SK-N-SH treated with all-trans-retinoic acid at 6 μM for 48 hours (cell line): Measurements from ENCODE around the gene KIF24.

ENCODE experiments used
- BACH2 ChIP-seq: fragments of 250-450 bp; sonication (Bioruptor Pico); IDR thresholded peaks from 2 replicates; pipeline ENCODE4 v1.9.0; 2021; ENCODE audit warnings: mild to moderate bottlenecking, borderline replicate concordance
- SNAI2 ChIP-seq: fragments of 250-450 bp; sonication (Bioruptor Pico); IDR thresholded peaks from 2 replicates; pipeline ENCODE4 v1.5.0; 2020; ENCODE audit warnings: mild to moderate bottlenecking, moderate library complexity
- TOX ChIP-seq: fragments of 250-450 bp; sonication (Bioruptor Pico); IDR thresholded peaks from 2 replicates; pipeline ENCODE4 v1.8.0; 2021; ENCODE audit warnings: mild to moderate bottlenecking, moderate library complexity, borderline replicate concordance
- ZC3H10 ChIP-seq: fragments of 250-450 bp; sonication (Bioruptor Pico); IDR thresholded peaks from 2 replicates; pipeline ENCODE4 v1.5.1; 2021; ENCODE audit warnings: mild to moderate bottlenecking, moderate library complexity
- ZFP3 ChIP-seq: fragments of 250-450 bp; sonication (Bioruptor Pico); IDR thresholded peaks from 2 replicates; pipeline ENCODE4 v1.5.0; 2020; ENCODE audit warnings: mild to moderate bottlenecking, moderate library complexity
- TF ChIP-seq, protein P1 (sequence below): fragments of 250-450 bp; sonication (Bioruptor Pico); IDR thresholded peaks from 2 replicates; pipeline ENCODE4 v1.8.0; 2021; ENCODE audit warnings: low read depth, mild to moderate bottlenecking, moderate library complexity, borderline replicate concordance
- TF ChIP-seq, protein P2 (sequence below): fragments of 250-450 bp; sonication (Bioruptor Pico); IDR thresholded peaks from 2 replicates; pipeline ENCODE4 v1.8.0; 2020; ENCODE audit warnings: mild to moderate bottlenecking, moderate library complexity, borderline replicate concordance

DNA sequence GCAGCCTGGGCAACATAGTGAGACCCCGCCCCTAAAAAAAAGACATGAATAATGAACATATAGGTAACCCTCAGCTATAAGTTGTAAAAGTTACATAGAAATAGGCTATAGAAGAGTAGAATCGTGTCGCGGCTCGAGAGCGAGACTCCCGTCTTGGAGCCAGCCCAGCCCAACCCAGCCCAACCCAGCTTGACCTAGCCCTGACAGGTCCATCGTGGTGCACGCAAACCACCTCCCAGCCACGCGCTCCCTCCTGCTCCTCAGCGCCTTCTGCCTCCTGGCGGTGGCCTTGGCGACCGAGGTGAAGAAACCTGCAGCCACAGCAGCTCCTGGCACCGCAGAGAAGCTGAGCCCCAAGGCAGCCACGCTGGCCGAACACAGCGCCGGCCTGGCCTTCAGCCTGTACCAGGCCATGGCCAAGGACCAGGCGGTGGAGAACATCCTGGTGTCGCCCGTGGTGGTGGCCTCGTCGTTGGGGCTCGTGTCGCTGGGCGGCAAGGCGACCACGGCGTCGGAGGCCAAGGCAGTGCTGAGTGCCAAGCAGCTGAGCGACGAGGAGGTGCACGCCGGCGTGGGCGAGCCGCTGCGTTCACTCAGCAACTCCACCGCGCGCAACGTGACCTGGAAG is 10.8 kb downstream of the KIF24 start:
- TF ChIP-seq ZC3H10 (CRISPR knock-in tag): no peak
- TF ChIP-seq, protein P1, sequence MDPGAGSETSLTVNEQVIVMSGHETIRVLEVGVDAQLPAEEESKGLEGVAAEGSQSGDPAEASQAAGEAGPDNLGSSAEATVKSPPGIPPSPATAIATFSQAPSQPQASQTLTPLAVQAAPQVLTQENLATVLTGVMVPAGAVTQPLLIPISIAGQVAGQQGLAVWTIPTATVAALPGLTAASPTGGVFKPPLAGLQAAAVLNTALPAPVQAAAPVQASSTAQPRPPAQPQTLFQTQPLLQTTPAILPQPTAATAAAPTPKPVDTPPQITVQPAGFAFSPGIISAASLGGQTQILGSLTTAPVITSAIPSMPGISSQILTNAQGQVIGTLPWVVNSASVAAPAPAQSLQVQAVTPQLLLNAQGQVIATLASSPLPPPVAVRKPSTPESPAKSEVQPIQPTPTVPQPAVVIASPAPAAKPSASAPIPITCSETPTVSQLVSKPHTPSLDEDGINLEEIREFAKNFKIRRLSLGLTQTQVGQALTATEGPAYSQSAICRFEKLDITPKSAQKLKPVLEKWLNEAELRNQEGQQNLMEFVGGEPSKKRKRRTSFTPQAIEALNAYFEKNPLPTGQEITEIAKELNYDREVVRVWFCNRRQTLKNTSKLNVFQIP: no peak
- no peak for TF ChIP-seq BACH2
- TF ChIP-seq SNAI2: no peak
- TF ChIP-seq ZFP3 (CRISPR knock-in tag): no peak
- TF ChIP-seq, protein P2, sequence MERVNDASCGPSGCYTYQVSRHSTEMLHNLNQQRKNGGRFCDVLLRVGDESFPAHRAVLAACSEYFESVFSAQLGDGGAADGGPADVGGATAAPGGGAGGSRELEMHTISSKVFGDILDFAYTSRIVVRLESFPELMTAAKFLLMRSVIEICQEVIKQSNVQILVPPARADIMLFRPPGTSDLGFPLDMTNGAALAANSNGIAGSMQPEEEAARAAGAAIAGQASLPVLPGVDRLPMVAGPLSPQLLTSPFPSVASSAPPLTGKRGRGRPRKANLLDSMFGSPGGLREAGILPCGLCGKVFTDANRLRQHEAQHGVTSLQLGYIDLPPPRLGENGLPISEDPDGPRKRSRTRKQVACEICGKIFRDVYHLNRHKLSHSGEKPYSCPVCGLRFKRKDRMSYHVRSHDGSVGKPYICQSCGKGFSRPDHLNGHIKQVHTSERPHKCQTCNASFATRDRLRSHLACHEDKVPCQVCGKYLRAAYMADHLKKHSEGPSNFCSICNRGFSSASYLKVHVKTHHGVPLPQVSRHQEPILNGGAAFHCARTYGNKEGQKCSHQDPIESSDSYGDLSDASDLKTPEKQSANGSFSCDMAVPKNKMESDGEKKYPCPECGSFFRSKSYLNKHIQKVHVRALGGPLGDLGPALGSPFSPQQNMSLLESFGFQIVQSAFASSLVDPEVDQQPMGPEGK (CRISPR knock-in tag): no peak
- TF ChIP-seq TOX (CRISPR knock-in tag): no peak
